Mesenchymal stem cell (in vitro differentiated cells and primary cell): Measurements from ENCODE around the gene KRT79.

Experiments
- DNase-seq: peaks from one replicate; pipeline ENCODE4 v3.0.0-alpha.2; 2013
- H2AFZ ChIP-seq: one replicate; pipeline ENCODE4 v1.6.1; 2013; ENCODE audit warnings: low read depth, mild to moderate bottlenecking, control low read depth, inconsistent platforms, low read length, moderate library complexity
- H2AK5ac ChIP-seq: 2 replicates; pipeline ENCODE4 v1.6.1; 2013; ENCODE audit warnings: low read length, moderate library complexity, mild to moderate bottlenecking, inconsistent platforms; ENCODE audit not compliant: severe bottlenecking
- H2BK120ac ChIP-seq: one replicate; pipeline ENCODE4 v1.6.1; 2013; ENCODE audit warnings: low read depth, mild to moderate bottlenecking, inconsistent platforms, low read length, moderate library complexity
- H2BK12ac ChIP-seq, 2 experiments: one replicate each; pipeline ENCODE4 v1.6.1; 2013; ENCODE audit warnings: inconsistent platforms in 2 of 2, low read length in 2 of 2, mild to moderate bottlenecking in 2 of 2, moderate library complexity in 2 of 2, control low read depth in 1 of 2
- H2BK15ac ChIP-seq: one replicate; pipeline ENCODE4 v1.6.1; 2013; ENCODE audit warnings: mild to moderate bottlenecking, low read depth, inconsistent platforms; ENCODE audit not compliant: poor library complexity, severe bottlenecking
- H2BK5ac ChIP-seq: 2 replicates; pipeline ENCODE4 v1.6.1; 2013; ENCODE audit warnings: low read depth, mild to moderate bottlenecking, low read length, control low read depth, inconsistent platforms; ENCODE audit not compliant: poor library complexity, severe bottlenecking
- H3K14ac ChIP-seq, 2 experiments: one replicate each; pipeline ENCODE4 v1.6.1; 2013; ENCODE audit warnings: inconsistent platforms in 2 of 2, low read length in 2 of 2, control low read depth in 1 of 2, mild to moderate bottlenecking in 1 of 2, moderate library complexity in 1 of 2
- H3K18ac ChIP-seq, 2 experiments: one replicate each; pipeline ENCODE4 v1.6.1; 2013; ENCODE audit warnings: inconsistent platforms in 2 of 2, low read length in 2 of 2, control low read depth in 1 of 2, low read depth in 1 of 2, mild to moderate bottlenecking in 1 of 2
- H3K23ac ChIP-seq, 2 experiments: one replicate each; pipeline ENCODE4 v1.6.1; 2013; ENCODE audit warnings: inconsistent platforms in 2 of 2, low read length in 2 of 2, mild to moderate bottlenecking in 2 of 2, moderate library complexity in 2 of 2, control low read depth in 1 of 2
- H3K27ac ChIP-seq: 2 replicates; pipeline ENCODE4 v1.5.1; 2013; ENCODE audit warnings: mild to moderate bottlenecking, moderate library complexity, low read length, control low read depth, inconsistent platforms; ENCODE audit not compliant: poor library complexity, severe bottlenecking
- H3K27me3 ChIP-seq, 2 experiments: 2 replicates each; pipeline versions ENCODE4 v1.6.1 to v1.7.0; 2013; ENCODE audit warnings: low read length in 2 of 2, mild to moderate bottlenecking in 2 of 2, moderate library complexity in 2 of 2, control low read depth in 1 of 2, inconsistent platforms in 1 of 2; ENCODE audit not compliant: control insufficient read depth in 1 of 2, insufficient read depth in 1 of 2
- H3K36me3 ChIP-seq, 2 experiments: 2 replicates each; pipeline versions ENCODE4 v1.6.1 to v1.7.0; 2013; ENCODE audit warnings: low read length in 2 of 2, control low read depth in 1 of 2, inconsistent platforms in 1 of 2, low read depth in 1 of 2, mild to moderate bottlenecking in 1 of 2; ENCODE audit not compliant: insufficient read depth in 2 of 2, control insufficient read depth in 1 of 2
- H3K4ac ChIP-seq, 2 experiments: one replicate each; pipeline ENCODE4 v1.6.1; 2013; ENCODE audit warnings: inconsistent platforms in 2 of 2, low read length in 2 of 2, mild to moderate bottlenecking in 2 of 2, moderate library complexity in 2 of 2, control low read depth in 1 of 2, low read depth in 1 of 2
- H3K4me1 ChIP-seq: 2 replicates; pipeline ENCODE4 v1.6.1; 2013; ENCODE audit warnings: low read depth, low read length, control low read depth; ENCODE audit not compliant: control insufficient read depth, insufficient read depth
- H3K4me2 ChIP-seq: 2 replicates; pipeline ENCODE4 v1.6.1; 2013; ENCODE audit warnings: low read length, mild to moderate bottlenecking, inconsistent platforms; ENCODE audit not compliant: poor library complexity, severe bottlenecking
- H3K4me3 ChIP-seq, 2 experiments: 2 replicates each; pipeline versions ENCODE4 v1.5.1 to v1.7.0; 2013; ENCODE audit warnings: low read length in 2 of 2, mild to moderate bottlenecking in 2 of 2, control low read depth in 1 of 2, low read depth in 1 of 2; ENCODE audit not compliant: insufficient read depth in 1 of 2
- H3K79me1 ChIP-seq: replicated peaks from 2 replicates; pipeline ENCODE4 v1.6.1; 2013; ENCODE audit warnings: mild to moderate bottlenecking, control low read depth, low read length, inconsistent platforms; ENCODE audit not compliant: poor library complexity, severe bottlenecking
- H3K9ac ChIP-seq: 2 replicates; pipeline ENCODE4 v1.7.0; 2013; ENCODE audit warnings: mild to moderate bottlenecking, low read length, moderate library complexity
- H3K9me3 ChIP-seq: 2 replicates; pipeline ENCODE4 v1.7.0; 2013; ENCODE audit warnings: mild to moderate bottlenecking, low read length; ENCODE audit not compliant: control insufficient read depth
- H4K8ac ChIP-seq: one replicate; pipeline ENCODE4 v1.6.1; 2013; ENCODE audit warnings: inconsistent platforms, mild to moderate bottlenecking, low read length, moderate library complexity
- H4K91ac ChIP-seq: one replicate; pipeline ENCODE4 v1.6.1; 2013; ENCODE audit warnings: mild to moderate bottlenecking, low read length, inconsistent platforms
- WGBS: methylation state at CpG from one replicate; pipeline ENCODE4 v1.1.7; 2013; ENCODE audit warnings: mixed read lengths; 5-methylcytosine and 5-hydroxymethylcytosine counted together

The KRT79 gene

GRCh38 chr12:52811191-52812072 is 22.7 kb downstream of the KRT79 start:
- H2BK15ac ChIP-seq = no peak overlapping the region
- H3K9ac ChIP-seq = no peak overlapping the region
- no peak overlapping the region for H3K18ac ChIP-seq
- H3K79me1 ChIP-seq = no peaks in the 10 kb centered on the region
- peaks cover 12% of the 10 kb centered on the region for H3K4me1 ChIP-seq
- no peak for DNase-seq
- no peak overlapping the region for H3K23ac ChIP-seq
- no peak overlapping the region for H3K27ac ChIP-seq
- H4K91ac ChIP-seq = no peak overlapping the region
- no peak overlapping the region for H2AK5ac ChIP-seq
- no peak overlapping the region for H2AFZ ChIP-seq
- H3K4ac ChIP-seq = no peak overlapping the region
- no peak overlapping the region for H4K8ac ChIP-seq
- no peak overlapping the region for H2BK12ac ChIP-seq
- no peak overlapping the region for H2BK120ac ChIP-seq
- H3K9me3 ChIP-seq = no peaks in the 10 kb centered on the region
- H3K36me3 ChIP-seq = no peaks in the 10 kb centered on the region
- no peak overlapping the region for H3K14ac ChIP-seq
- H2BK5ac ChIP-seq = no peak overlapping the region
- H3K27me3 ChIP-seq = peaks cover 10 to 73% of the 10 kb centered on the region in 2 experiments
- H3K4me3 ChIP-seq = no peak overlapping the region
- WGBS = 73% methylated on average over 9 of the region's 9 CpGs
- no peak overlapping the region for H3K4me2 ChIP-seq

- Histone ChIP-seq H3K4me3 (no peak overlapping the region), H3K9ac (no peak overlapping the region), H2BK12ac (no peak overlapping the region), H3K4me1 (peaks cover 15% of the 10 kb centered on the region), H3K4me2 (no peak overlapping the region), H4K8ac (no peak overlapping the region), H2AFZ (no peak overlapping the region), H3K27me3 (peaks cover 10 to 80% of the 10 kb centered on the region in 2 experiments), H3K9me3 (no peaks in the 10 kb centered on the region), H3K4ac (no peak overlapping the region), H2AK5ac (no peak overlapping the region), H4K91ac (no peak overlapping the region), H3K36me3 (no peaks in the 10 kb centered on the region), H3K27ac (no peak overlapping the region), H3K79me1 (no peaks in the 10 kb centered on the region), H2BK15ac (no peak overlapping the region), H3K18ac (no peak overlapping the region), H2BK120ac (no peak overlapping the region), H2BK5ac (no peak overlapping the region), H3K14ac (no peak overlapping the region), H3K23ac (no peak overlapping the region)
- no peak for DNase-seq
- WGBS = 55% methylated on average over 4 of the region's 5 CpGs
These were observed 23.6 kb downstream of the KRT79 start for GRCh38 chr12:52810554-52810953.

DNA sequence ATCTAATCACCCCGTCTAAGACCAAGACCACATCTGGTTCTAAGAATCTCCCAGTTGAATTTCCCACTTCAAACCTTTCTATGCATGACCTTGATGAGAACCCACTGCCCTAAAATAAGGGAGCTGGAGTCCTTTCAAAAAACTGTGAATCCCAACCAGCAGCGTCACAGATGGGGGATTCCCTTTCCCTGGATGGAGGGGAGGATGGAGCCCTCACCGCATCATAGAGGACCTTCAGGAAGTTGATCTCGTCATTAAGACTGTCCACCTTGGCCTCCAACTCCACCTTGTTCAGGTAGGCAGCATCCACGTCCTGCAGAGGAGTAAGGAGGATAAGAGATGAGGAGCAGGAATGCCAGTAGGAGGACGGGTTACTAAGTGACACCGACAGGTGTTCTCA is 24.9 kb downstream of the KRT79 start:
- 82% methylated on average over 6 of the region's 7 CpGs for WGBS
- Histone ChIP-seq H3K9me3 (no peaks in the 10 kb centered on the region), H4K91ac (no peak overlapping the region), H2AK5ac (no peak overlapping the region), H3K36me3 (no peaks in the 10 kb centered on the region), H4K8ac (no peak overlapping the region), H3K9ac (no peak overlapping the region), H3K4me1 (peaks cover 17% of the 10 kb centered on the region), H2BK12ac (no peak overlapping the region), H2BK5ac (no peak overlapping the region), H3K18ac (no peak overlapping the region), H2BK120ac (no peak overlapping the region), H3K79me1 (no peaks in the 10 kb centered on the region), H3K4ac (no peak overlapping the region), H3K23ac (no peak overlapping the region), H3K14ac (no peak overlapping the region), H3K27ac (no peak overlapping the region), H3K4me3 (no peak overlapping the region), H3K27me3 (peaks cover 10 to 86% of the 10 kb centered on the region in 2 experiments), H2AFZ (no peak overlapping the region), H3K4me2 (no peak overlapping the region), H2BK15ac (no peak overlapping the region)
- no peak for DNase-seq

DNA sequence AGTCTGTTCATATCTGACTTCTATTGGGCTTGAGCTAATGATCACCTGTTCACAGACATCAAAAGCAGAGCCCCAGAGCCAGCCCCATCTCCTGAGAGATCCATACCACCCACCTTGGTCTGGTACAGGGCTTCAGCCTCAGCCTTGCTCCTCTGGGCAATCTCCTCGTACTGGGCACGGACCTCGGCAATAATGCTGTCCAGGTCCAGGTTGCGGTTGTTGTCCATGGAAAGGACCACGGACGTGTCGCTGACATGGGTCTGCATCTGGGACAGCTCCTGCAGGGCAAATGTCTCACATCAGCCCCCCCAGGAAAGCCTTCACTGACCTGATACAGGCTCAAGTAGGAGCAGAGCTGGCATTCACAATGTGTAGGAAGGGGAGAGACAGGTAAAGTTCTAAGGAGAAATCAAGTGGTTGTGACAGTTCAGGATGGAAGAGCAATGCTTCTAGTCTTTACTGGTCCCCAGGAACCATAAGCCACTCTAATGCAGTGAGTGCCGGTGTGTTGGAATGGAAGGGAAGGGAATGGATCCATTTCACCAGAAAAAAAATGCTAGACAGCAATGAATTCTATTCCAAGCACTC is 25.4 kb downstream of the KRT79 start:
- Histone ChIP-seq H3K23ac (no peak overlapping the region), H3K9me3 (no peaks in the 10 kb centered on the region), H4K8ac (no peak overlapping the region), H3K79me1 (no peaks in the 10 kb centered on the region), H3K4me3 (no peak overlapping the region), H3K4me2 (no peak overlapping the region), H3K36me3 (no peaks in the 10 kb centered on the region), H3K14ac (no peak overlapping the region), H2BK12ac (no peak overlapping the region), H3K9ac (no peak overlapping the region), H3K4me1 (peaks cover 17% of the 10 kb centered on the region), H4K91ac (no peak overlapping the region), H3K27ac (no peak overlapping the region), H2BK15ac (no peak overlapping the region), H2BK120ac (no peak overlapping the region), H3K4ac (no peak overlapping the region), H2AK5ac (no peak overlapping the region), H2AFZ (no peak overlapping the region), H3K18ac (no peak overlapping the region), H2BK5ac (no peak overlapping the region), H3K27me3 (peaks cover 14 to 85% of the 10 kb centered on the region in 2 experiments)
- DNase-seq = no peak
- WGBS = 83% methylated on average over 8 of the region's 8 CpGs
